Muscle of back (tissue), 11 donors: ENCODE measurements around the gene ZKSCAN3. TPM values are rescaled to one million over a fixed set of nuclear protein-coding genes. Genes with fewer than 3 reads are reported as not detected.
"Not testable (repeated sequence)": the region's sequence is repeated elsewhere in the genome, so short reads cannot be mapped to it uniquely, and the experiment has no call there.

ENCODE experiments used
- DNase-seq, 3 donors: peaks; one replicate each; pipeline versions ENCODE4 v3.0.0 to v3.0.0-alpha.2; 2013
- polyA plus RNA-seq, 10 donors: library from polyadenylated mRNA; unstranded; fragments of 120-200 nt; gene quantifications; one replicate each; pipeline ENCODE4 v1.2.1, GENCODE V29; 2013; ENCODE audit not compliant: insufficient read length in 10 of 10

Gene ZKSCAN3
- polyA plus RNA-seq, 10 donors, result 4.4 to 7.4 (median 6.2) TPM

DNA sequence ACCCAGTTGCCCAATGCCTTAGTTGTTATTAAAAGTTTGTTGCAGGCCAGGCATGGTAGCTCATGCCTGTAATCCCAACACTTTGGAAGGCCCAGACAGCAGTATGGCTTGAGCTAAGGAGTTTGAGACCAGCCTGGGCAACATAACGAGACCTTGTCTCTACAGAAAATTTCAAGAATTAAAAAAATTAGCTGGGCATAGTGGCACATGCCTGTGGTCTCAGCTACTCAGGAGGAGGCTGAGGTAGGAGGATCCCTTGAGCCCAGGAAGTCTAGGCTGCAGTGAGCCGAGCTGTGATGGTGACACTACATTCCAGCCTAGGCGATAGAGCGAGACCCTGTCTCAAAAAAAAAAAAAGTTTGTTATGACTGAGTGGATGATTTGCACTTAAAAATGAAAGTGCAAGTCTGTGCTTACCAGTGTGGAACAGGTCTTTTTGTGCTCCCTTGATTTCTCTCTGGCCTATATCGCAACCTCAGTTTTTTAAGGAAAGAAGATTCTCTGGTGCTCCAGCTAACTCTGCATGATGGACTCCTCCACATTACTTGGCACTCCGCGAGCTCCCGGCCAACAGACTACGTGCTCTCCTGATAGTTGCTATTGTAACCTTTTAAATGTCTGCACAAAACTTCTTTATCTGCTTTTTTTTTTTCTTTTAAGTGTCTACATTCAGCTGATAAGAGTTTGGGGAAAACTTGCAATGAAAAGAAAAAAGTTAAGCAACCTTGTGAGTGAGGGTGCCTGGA is 22.1 kb downstream of the ZKSCAN3 start:
- DNase-seq, result no peak

DNA sequence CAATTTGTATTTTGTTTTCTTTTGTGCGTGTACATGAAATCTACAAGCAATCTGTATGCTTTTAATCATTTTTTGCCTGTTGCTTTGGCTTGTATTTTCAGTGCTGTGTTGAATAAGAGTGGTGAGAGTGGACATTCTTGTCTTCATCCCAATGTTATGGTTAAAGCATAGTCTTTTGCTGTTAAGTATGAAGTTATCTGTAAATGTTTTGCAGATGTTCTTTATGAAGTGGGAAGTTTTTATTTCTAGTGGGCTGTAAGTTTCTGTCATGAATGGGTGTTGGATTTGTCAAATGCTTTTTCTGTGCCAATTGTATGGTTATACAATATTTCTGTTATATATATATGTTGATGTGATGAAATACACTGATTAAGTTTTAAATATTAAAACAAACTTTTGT is 24.2 kb downstream of the ZKSCAN3 start:
- DNase-seq, result no peak

DNA sequence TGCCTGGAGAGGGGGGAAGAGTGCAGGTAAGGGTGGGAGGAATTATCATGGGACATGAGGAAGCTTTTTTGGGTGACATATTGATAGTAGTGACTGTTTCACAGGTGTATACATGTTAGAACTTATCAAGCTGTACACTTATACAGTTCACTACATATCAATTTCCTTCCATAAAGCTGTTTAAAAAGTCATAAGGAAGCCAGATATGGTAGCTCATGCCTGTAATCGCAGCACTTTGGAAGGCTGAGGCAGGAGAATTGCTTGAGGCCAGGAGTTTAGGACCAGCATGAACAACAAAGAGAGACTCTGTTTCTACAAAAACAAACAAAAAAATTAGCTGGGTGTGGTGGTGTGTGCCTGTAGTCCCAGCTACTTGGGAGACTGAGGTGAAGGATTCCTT is 28.1 kb downstream of the ZKSCAN3 start:
- DNase-seq, result no peak

DNA sequence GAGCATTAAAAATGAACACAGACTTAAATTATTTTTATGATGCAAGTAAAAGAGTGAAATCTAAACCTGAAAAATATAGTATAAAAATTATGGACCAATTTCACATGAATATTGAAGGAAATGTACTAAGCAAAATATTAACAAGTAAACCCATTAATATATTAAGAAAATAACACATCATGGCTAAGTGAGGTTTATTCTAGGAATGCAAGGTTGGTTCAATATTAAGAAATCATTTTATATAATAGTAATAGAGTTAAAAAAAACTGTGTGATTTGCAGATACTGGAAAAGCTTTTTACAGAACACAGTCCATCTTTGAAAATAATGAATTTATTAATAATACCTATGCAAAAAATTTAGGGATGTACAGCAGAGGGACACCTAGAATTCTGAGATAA is 28.9 kb downstream of the ZKSCAN3 start:
- DNase-seq, result no peak

DNA sequence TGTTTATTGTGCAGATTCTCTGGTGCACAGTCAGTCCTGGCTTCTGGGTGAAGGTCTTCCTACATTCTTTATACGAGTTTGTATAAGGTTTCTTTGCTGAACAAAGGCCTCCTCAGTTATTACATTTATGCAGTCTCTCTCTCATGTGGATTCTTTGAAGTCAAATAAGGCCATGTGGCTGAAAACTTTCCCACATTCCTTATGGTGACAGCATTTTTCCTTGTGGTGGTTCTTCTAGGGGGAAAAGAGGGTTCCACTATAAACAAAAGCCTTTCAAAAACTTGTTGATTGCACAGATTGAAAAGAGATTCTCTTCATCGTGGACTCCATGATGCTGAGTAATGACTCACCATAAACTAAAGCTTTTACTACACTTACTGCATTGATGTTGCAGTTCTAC is 30.6 kb downstream of the ZKSCAN3 start:
- DNase-seq, result no peak

DNA sequence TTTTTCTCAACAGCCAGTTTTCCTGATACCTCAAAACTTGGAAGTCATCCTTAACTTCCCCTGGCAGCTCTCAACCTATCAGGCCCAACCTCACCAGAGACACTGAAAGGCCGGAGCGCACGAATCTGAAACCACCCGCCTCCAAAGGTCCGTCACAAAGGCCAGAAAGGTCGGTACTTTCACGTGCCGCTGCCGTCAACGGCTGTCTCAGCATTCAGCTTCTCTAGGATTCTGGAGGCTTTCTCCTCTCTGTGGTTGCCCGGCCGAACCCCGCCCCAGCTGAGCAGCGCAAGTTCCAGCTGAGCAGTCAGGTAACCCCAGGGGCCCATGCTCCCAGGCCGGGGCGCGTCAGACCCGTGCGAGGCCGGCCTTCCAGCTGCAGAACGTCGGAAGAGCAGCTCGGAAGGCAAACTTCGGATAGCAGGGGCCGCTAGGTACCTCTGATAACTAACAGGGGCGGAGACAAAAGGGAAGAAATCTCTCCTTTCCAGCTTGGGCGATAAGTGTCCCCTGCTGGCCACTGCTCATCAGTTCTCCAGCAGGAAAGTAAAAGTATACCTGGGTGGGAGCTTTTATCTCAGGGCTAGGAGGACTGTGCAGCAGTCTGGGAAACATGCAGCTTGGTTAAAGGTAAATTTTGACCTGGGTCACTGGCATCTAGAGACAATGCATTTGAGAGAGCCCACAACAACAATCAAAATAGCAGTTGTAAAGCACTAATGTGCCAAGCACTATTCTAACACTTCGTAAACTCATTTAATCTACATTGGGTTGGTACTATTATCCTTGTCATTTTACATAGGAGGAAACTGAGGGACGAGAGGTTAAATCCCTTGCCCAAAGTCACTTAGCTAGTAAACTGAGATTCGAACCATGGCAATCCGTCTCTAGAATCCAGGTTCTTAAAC is 33.7 kb downstream of the ZKSCAN3 start:
- peak; percentile 71 to 93 (median 81) for DNase-seq

DNA sequence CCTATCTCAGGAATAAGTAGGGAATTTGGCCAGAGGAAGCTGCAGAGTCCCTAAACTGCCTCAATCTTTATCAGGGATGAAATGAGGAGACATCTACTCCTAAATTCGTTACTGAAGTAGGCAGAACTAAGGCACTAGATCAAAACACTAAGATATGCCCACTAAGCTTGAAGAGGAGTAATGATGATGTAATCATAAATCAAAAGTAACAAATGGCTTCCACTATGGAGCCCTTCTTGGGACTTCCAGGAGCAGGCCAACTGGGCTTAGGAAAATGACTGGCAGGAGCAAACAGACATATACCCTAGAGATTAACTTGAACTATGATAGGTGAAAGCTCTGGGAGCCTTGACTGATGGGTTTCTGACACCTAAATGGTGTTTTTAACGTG is 34.4 kb downstream of the ZKSCAN3 start:
- no peak for DNase-seq

DNA sequence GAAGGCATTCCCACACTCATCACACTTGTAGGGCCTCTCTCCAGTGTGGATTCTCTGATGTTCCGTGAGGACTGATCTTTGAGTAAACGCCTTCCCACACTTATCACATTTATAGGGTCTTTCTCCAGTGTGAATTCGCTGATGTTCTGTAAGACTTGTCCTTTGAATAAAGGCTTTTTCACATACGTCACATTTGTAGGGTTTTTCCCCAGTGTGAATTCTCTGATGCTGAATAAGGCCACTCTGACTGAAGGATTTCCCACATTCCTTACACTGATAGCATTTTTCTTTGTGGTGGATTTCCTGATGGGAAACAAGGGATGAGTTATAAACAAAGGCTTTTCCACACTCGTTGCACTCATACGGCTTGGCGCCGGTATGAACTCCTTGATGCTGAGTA is 40.9 kb downstream of the ZKSCAN3 start:
- no peak for DNase-seq

DNA sequence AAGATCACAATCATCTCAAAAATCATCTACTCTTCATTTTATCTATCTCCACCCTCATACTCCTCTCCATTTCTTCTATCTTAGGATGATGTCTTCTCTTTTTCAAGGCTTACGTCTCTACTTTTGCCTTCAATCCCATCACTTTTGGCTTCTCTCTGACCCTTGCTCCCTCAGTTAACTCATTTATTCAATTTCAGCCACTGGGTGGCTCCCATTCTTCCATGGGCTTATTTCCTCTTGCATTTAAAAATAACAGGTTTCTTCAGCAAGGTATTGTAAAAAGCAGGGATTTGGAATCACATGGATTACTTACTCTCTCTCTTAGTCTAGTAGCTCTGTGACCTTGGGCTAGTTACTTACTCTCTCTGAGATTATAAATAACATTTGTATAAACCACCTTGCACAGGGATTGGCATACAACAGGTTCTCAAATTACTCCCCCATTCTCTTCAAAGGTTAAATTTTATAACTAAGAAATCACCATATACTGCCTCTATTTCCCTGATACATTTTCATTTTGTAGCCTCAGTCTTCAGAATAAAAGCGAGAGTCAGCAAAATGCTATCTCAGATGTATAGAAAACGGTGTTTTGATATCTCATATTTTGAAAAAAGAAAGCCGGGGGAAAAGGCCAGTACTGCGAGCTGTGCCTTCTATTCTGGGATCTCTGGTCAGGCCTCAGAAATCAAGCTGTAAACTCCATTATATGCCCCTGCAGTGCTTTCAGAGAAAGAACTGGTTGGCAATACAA is 44.3 kb downstream of the ZKSCAN3 start:
- DNase-seq, result peak in 1 of 3 donors; percentile 8

DNA sequence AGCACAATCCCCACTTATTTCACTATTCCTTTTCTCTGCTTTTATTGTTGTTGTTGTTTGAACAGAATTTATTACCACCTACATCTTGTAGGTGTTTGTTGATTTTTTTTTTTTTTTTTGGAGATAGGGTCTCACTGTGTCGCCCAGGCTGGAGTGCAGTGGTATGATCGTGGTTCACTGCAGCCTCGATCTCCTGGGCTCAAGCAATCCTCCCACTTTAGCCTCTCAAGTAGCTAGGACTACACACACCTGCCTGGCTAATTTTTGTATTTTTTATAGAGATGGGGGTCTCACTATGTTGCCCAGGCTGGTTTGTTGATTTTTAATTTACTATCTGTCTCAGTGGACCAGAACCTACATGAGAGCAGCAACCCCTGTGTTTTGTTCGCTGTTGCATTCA is 46.2 kb downstream of the ZKSCAN3 start:
- no peak for DNase-seq

DNA sequence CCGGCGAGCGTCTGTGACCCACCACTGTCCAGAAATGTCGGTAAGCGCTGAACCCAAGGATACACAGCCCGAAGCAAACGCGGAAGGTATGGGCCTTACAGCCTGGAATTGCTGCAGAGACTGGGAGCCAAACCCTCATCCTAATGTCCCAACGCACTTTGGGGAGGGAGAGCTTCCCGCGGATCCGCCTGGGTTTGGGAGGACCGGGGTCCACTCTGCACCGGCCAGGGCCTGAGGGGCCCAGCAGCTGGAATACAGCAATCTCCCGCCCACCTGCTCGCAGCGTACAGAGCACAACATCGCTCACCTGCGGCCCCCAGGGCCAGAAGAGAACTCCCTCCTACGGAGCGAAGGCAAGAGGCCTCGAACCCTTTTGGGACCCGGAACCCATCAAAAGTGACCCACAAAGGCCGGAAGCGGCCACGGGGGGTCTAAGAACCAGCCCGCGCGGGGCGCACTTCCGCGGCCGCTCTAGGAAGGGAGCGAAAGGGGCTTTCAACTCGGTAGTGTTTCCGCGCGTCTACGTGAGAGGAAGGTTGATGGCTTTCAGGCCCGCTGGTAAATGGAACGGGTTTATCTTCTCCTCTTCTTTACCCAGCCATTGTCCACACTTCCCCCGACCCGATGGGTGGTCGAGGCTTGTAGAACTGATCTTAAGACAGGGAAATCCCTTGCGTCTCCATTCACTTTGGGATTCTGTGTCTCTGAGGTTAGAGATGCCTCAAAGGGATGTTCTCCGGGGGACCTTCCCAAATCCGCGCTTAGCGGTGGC is 49.8 kb downstream of the ZKSCAN3 start, which contains the start of gene ZSCAN12:
ZSCAN12 (minus strand) TSS at position 398 of the 772 bp plus-strand sequence. CDS start 1,342 bp downstream, outside the sequence.
- peak; percentile 86 to 93 (median 87) for DNase-seq

DNA sequence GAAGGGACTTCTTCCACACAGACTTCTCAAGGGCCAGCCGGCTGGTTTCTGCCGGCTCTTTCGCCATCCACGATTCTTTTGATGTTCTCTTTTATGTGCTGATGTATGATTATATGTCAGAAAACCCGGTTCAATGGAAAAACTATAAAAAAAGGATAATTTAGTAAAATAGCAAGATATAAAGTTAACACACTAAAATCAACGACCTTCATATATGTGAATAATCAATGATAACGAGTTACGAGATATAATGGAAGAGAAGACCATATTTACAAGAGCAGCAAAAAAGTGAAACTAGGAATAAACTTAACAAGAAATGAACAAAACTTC is 50.3 kb downstream of the ZKSCAN3 start:
- DNase-seq, result no peak

DNA sequence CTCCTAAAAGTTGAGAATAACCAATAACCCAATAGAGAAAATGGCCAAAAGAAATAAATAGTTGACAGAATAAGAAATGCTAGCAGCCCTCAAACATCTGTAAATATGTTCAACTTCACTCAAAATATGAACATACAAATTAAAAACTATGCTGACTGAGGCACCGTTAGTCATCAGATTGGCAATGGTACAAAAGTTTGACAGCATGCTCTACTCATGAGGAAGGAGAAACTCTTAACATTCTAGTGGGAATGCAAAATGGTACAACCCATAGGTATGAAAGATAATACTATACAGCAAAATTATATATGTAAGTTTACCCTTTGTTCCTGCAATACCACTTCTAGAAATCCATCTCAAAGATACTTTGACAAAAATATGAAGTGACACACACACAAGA is 51.4 kb downstream of the ZKSCAN3 start:
- no peak for DNase-seq

DNA sequence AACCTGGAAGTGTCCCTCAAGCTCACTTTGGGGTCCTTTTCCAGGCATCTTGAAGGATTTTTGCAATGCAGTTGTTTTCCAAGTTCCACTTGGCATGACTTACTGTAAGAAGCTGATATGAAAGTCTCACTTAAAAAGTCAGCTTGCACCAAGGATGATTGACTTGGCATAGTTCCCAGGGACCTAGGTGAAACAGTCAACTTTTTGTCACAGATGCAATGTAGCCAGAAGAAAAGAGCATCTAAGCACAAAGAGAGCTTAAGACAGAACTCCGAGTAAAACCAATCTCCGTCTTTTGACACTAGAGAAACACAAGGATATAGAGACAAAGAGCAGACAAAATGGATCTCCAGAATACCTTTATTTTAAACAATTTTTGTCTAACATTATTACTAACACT is 52.5 kb downstream of the ZKSCAN3 start:
- DNase-seq, result no peak

DNA sequence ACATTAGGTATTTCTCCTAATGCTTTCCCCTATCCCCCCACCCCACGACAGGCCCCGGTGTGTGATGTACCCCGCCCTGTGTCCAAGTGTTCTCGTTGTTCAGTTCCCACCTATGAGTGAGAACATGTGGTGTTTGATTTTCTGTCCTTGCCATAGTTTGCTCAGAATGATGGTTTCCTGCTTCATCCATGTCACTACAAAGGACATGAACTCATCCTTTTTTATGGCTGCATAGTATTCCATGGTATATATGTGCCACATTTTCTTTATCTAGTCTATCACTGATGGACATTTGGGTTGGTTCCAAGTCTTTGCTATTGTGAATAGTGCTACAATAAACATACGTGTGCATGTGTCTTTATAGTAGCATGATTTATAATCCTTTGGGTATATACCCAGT is 54.2 kb downstream of the ZKSCAN3 start:
- not testable (repeated sequence) for DNase-seq

DNA sequence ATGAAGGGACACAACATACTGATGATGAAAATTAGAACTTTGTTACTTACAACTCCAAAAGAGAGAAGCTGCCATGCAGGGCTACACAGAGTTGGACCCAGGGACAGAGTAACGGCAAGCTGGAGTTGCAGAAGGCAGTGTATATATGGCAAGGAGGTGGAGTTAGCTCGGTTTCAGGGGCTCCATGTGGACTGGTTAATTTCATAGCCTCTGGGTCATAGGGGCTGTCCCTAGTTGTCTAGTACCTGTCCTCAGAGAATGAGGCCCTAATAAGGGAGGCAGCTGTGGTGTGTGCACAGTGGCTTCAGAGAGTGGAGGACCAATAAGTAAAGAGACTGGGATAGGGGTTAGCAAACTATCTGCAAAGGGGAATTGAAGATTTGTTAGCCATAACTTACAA is 57.7 kb downstream of the ZKSCAN3 start:
- DNase-seq, result no peak

DNA sequence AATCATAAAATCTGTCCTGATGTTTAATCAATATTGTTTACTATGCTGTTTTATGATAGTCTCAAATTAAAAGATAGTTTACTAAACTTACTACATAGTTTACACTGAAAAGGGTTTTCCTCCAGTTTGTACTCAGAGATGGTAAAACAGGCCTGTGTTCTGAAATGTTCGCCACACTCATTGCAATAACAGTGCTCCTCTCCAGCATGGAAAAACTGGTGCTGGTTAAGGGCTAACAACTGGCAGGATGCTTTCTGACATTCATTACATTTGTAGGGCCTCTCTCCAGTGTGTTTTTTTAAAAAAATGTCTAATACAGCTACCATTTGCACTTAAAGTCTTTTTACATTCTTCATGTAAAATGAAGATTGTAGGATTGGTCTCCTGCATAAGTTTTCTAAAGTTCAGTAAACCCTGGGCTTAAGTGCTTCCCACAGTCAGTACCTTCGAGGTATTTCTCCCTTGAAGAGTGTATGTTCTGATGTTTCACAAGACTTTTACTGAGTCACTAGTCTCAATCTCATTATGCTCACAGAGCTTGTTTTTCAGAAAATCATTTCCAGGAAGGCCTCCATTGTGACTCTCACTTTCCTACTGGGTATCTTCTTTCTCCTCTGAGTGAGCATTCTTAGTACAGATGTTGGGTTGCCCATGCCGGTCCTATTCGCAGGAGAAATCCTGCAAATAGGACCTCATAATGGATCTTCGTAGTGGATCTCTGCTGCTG is 58.5 kb downstream of the ZKSCAN3 start:
- no peak for DNase-seq

DNA sequence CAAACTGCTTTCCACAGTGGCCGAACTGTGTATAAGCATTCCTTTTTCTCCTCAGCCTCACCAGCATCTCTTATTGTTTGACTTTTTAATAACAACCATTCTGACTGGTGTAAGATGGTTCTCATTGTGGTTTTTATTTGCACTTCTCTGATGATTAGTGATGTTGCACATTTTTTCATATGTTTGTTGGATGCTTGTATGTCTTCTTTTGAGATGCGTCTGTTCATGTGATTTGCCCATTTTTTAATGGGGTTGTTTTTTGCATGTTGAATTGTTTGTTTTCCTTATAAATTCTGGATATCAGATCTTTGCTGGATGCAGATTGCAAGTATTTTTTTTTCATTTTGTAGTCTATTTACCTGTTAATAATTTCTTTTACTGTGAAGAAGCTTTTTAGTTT is 61.0 kb downstream of the ZKSCAN3 start:
- no peak for DNase-seq

DNA sequence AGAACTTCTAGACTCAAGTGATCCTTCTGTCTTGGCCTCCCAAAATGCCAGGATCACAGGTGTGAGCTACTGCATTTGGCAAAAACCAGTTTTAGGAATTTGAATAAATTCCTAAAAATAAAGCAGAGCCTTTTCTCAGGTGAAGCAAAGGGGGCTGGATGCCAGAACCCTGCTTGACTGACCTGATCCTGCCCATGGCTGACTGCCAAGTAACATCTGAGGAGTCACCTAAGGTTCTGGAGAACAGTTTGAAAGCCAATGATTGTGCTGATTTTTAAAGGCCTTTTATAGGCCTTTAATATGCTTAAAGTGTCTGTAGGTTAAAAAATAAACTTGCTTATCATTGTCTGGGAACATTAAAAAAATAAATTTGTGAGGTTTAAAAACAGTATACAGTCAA is 63.9 kb downstream of the ZKSCAN3 start:
- DNase-seq, result no peak
